A549 (cell line): ENCODE results near the gene LCN12. TPM values are rescaled to one million over a fixed set of nuclear protein-coding genes. Genes with fewer than 3 reads are reported as not detected.
A peak's percentile ranks its signal among the peaks of the same experiment; 100 is the strongest.

Experiments
- ATAC-seq, 2 experiments: fragments of 200-7000 bp in 1 of 2; fragments of >200 bp in 1 of 2; cut with Nextera tagmentation in 1 of 2; cut with Tn5 transposase in 1 of 2; 3 replicates each; pipeline versions ENCODE4 v1.8.0 to v1.9.1; 2018 to 2020; ENCODE audit warnings: mild to moderate bottlenecking in 1 of 2, moderate library complexity in 1 of 2
- CTCF ChIA-PET: fragments of 300-600 bp; sonication (Branson Sonifier 250); formaldehyde crosslinking; extraction: SDS; loops from one replicate; lab custom pipeline; 2021; ENCODE audit warnings: antibody characterized with exemption, inconsistent platforms; lab: Yijun Ruan, JAX
- POLR2A ChIA-PET: fragments of 350-600 bp; formaldehyde crosslinking; extraction: SDS; loops from one replicate; lab custom pipeline; 2021; ENCODE audit warnings: antibody characterized with exemption, inconsistent platforms; lab: Yijun Ruan, JAX
- DNase-seq, 2 experiments: peaks; one replicate each; pipeline versions ENCODE4 v3.0.0 to v3.0.0-alpha.2; 2011 to 2016; ENCODE audit warnings: low read depth in 1 of 2, low spot score in 1 of 2
- FAIRE-seq: peaks from 2 replicates; lab custom pipeline; 2011; peaks lifted over from hg19 to GRCh38; lab: Jason Lieb, UNC
- H3K27ac ChIP-seq, 2 experiments: fragments of >200 bp; sonication (Bioruptor Twin); formaldehyde crosslinking; 3 replicates each; pipeline ENCODE4 v1.5.1; 2016 to 2017
- H3K4me1 ChIP-seq: fragments of >200 bp; sonication (Bioruptor Twin); formaldehyde crosslinking; 3 replicates; pipeline ENCODE4 v1.6.1; 2016
- H3K4me2 ChIP-seq: fragments of >200 bp; sonication (Bioruptor Twin); formaldehyde crosslinking; 3 replicates; pipeline ENCODE4 v1.6.1; 2016
- H3K4me3 ChIP-seq: fragments of >200 bp; sonication (Bioruptor Twin); formaldehyde crosslinking; 3 replicates; pipeline ENCODE4 v1.5.1; 2016
- H3K9me3 ChIP-seq: fragments of >200 bp; sonication (Bioruptor Twin); formaldehyde crosslinking; 3 replicates; pipeline ENCODE4 v1.6.1; 2016
- ATOH8 ChIP-seq: fragments of 250-450 bp; sonication (Bioruptor Pico); IDR thresholded peaks from 2 replicates; pipeline ENCODE4 v1.5.0; 2020; ENCODE audit warnings: low read depth, mild to moderate bottlenecking, moderate library complexity
- BCL3 ChIP-seq: fragments of >200 bp; sonication (Bioruptor Twin); formaldehyde crosslinking; IDR thresholded peaks from 3 replicates; pipeline ENCODE4 v1.6.1; 2016
- CBX8 ChIP-seq: fragments of 200-600 bp; sonication (generic); IDR thresholded peaks from 2 replicates; pipeline ENCODE4 v1.6.1; 2016
- CHD2 ChIP-seq: fragments of 150-350 bp; IDR thresholded peaks from 2 replicates; pipeline ENCODE4 v1.6.1; 2014; ENCODE audit warnings: low read length; ENCODE audit not compliant: partially characterized antibody
- CHD4 ChIP-seq: fragments of 200-600 bp; sonication (generic); IDR thresholded peaks from 2 replicates; pipeline ENCODE4 v1.6.1; 2016; ENCODE audit warnings: antibody characterized with exemption, mild to moderate bottlenecking, borderline replicate concordance
- CTCF ChIP-seq: fragments of >200 bp; sonication (Bioruptor Twin); formaldehyde crosslinking; IDR thresholded peaks from 3 replicates; pipeline ENCODE4 v1.5.1; 2016
- E2F6 ChIP-seq: IDR thresholded peaks from 2 replicates; pipeline ENCODE4 v1.6.1; 2012; ENCODE audit warnings: low read depth, borderline replicate concordance
- EHF ChIP-seq: fragments of 250-450 bp; sonication (Bioruptor Pico); IDR thresholded peaks from 2 replicates; pipeline ENCODE4 v1.5.0; 2020; ENCODE audit warnings: mild to moderate bottlenecking
- EHMT2 ChIP-seq: fragments of 200-600 bp; sonication (generic); IDR thresholded peaks from 2 replicates; pipeline ENCODE4 v1.6.1; 2016; ENCODE audit warnings: antibody characterized with exemption, low read depth, mild to moderate bottlenecking, moderate library complexity
- FOSL2 ChIP-seq, 2 experiments: fragments of 450-650 bp in 1 of 2; fragments of >200 bp in 1 of 2; sonication (Bioruptor Twin) in 1 of 2; formaldehyde crosslinking; IDR thresholded peaks; 2 replicates each; pipeline versions ENCODE4 v1.5.0 to v1.6.1; 2016 to 2020; ENCODE audit warnings: mild to moderate bottlenecking in 1 of 2, moderate library complexity in 1 of 2
- HES2 ChIP-seq: fragments of >200 bp; sonication (Bioruptor Twin); formaldehyde crosslinking; IDR thresholded peaks from 2 replicates; pipeline ENCODE4 v1.6.1; 2016
- MAFK ChIP-seq: fragments of 450-650 bp; IDR thresholded peaks from 2 replicates; pipeline ENCODE4 v1.6.1; 2014; ENCODE audit not compliant: partially characterized antibody
- MAX ChIP-seq: IDR thresholded peaks from 2 replicates; pipeline ENCODE4 v1.6.1; 2012
- PBX3 ChIP-seq: IDR thresholded peaks from 2 replicates; pipeline ENCODE4 v1.6.1; 2012
- POLR2A ChIP-seq: IDR thresholded peaks from 2 replicates; pipeline ENCODE4 v1.6.1; 2012; ENCODE audit warnings: mild to moderate bottlenecking, low read length
- RNF2 ChIP-seq: fragments of 200-600 bp; sonication (generic); IDR thresholded peaks from 2 replicates; pipeline ENCODE4 v1.6.1; 2016; ENCODE audit warnings: low read depth, mild to moderate bottlenecking, antibody characterized with exemption, moderate library complexity, borderline replicate concordance
- TFCP2L1 ChIP-seq: fragments of 250-450 bp; sonication (Bioruptor Pico); IDR thresholded peaks from 2 replicates; pipeline ENCODE4 v1.5.0; 2021; ENCODE audit warnings: mild to moderate bottlenecking
- USF2 ChIP-seq: fragments of 450-650 bp; IDR thresholded peaks from 2 replicates; pipeline ENCODE4 v1.6.1; 2014; ENCODE audit warnings: antibody characterized with exemption
- ZSCAN20 ChIP-seq: fragments of 250-450 bp; sonication (Bioruptor Pico); IDR thresholded peaks from 2 replicates; pipeline ENCODE4 v1.8.0; 2022; ENCODE audit warnings: mild to moderate bottlenecking, moderate library complexity
- WGBS: methylation state at CpG from one replicate; pipeline ENCODE4 v1.1.6; 2017; ENCODE audit errors: missing lambda C conversion rate; 5-methylcytosine and 5-hydroxymethylcytosine counted together
- polyA plus RNA-seq, 4 experiments: library from polyadenylated mRNA; depleted of rRNA in 3 of 4; stranded (reverse); fragments of >200 nt; fragmentation: RNase III in 1 of 4; extraction: RNeasy Plus Mini Kit Qiagen cat#74134 plus additional on column Dnase treatment in 1 of 4; gene quantifications; 2 replicates in 3 of 4; 3 replicates in 1 of 4; pipeline ENCODE4 v1.2.3, GENCODE V29; 2011 to 2017

LCN12 gene
- polyA plus RNA-seq, 2 of the 4 experiments (the other 2 are of a cell fraction): 0.74 to 3.0 TPM

GRCh38 chr9:136906266-136906665, 45.8 kb upstream of the LCN12 start:
- ATAC-seq (no peak), FAIRE-seq (no peak), DNase-seq (no peak)
- Histone ChIP-seq H3K27ac (peak overlapping the region; percentile 27 to 96; a peak in 4 of 6 replicates), H3K4me2 (no peak overlapping the region), H3K4me1 (peaks cover 48% of the 10 kb centered on the region), H3K9me3 (no peaks in the 10 kb centered on the region), H3K4me3 (no peak overlapping the region)
- TF ChIP-seq EHF (CRISPR knock-in tag) (no peak), MAX (0 out of 2 replicates have a peak, but pooled peaks have one; percentile 13)
- POLR2A ChIA-PET: no interaction called here
- 83% methylated on average over 4 of the region's 4 CpGs for WGBS
- CTCF ChIA-PET: interaction anchor here (1.4 to 10.7 kb wide), 4 partner anchors 7 to 129 kb away, joined by 3 to 139 read pairs (median 4); partner anchors contain the start of gene TRAF2

- CTCF ChIA-PET: interaction anchor here (0.7 to 2.1 kb wide), 11 partner anchors 8 to 188 kb away, joined by 3 to 7 read pairs (median 4); no protein-coding TSS in a partner anchor
Measured at GRCh38 chr9:136907011-136907914, 44.8 kb upstream of the LCN12 start.

GRCh38 chr9:136910197-136910900, 41.7 kb upstream of the LCN12 start:
- POLR2A ChIA-PET: no interaction called here
- Histone ChIP-seq H3K4me2 (no peak overlapping the region), H3K27ac (peak overlapping the region in 1 of 2 experiments; percentile 18; a peak in 2 of 6 replicates), H3K4me1 (peaks cover 7% of the 10 kb centered on the region), H3K9me3 (no peaks in the 10 kb centered on the region), H3K4me3 (no peak overlapping the region)
- DNase-seq (no peak), FAIRE-seq (no peak), ATAC-seq (no peak; a peak in 2 of 6 replicates)
- WGBS: 93% methylated on average over 12 of the region's 12 CpGs
- CTCF ChIA-PET: interaction anchor here (1.0 to 2.2 kb wide), 6 partner anchors 9 to 118 kb away, joined by 3 to 6 read pairs (median 4); partner anchors contain the start of gene AJM1
- TF ChIP-seq EHMT2 (no peak), RNF2 (no peak), FOSL2 (IDR thresholded peaks at IDR 0.05) (no peak), FOSL2 (CRISPR knock-in tag; IDR thresholded peaks at IDR 0.05) (no peak)

More at GRCh38 chr9:136907011-136907914, 44.8 kb upstream of the LCN12 start:
- 95% methylated on average over 26 of the region's 29 CpGs for WGBS
- no peak for ATAC-seq
- POLR2A ChIA-PET: no interaction called here
- no peaks in the 10 kb centered on the region for H3K9me3 ChIP-seq
- TF ChIP-seq USF2 (no peak), RNF2 (no peak), POLR2A (no peak), CTCF (no peak), CHD4 (no peak), ZSCAN20 (CRISPR knock-in tag) (no peak)
- no peak for FAIRE-seq
- no peak overlapping the region for H3K4me3 ChIP-seq
- peak overlapping the region; percentile 27 to 96; a peak in 5 of 6 replicates for H3K27ac ChIP-seq
- no peak overlapping the region for H3K4me2 ChIP-seq
- no peak for DNase-seq
- H3K4me1 ChIP-seq: peaks cover 38% of the 10 kb centered on the region

- POLR2A ChIA-PET: no interaction called here
- ATAC-seq: peak; percentile 74 to 76
- no peak for TF ChIP-seq ZSCAN20 (CRISPR knock-in tag)
- no peak for TF ChIP-seq E2F6
- no peak for TF ChIP-seq CBX8
- TF ChIP-seq CHD2: no peak
- TF ChIP-seq MAFK: no peak
- TF ChIP-seq TFCP2L1 (CRISPR knock-in tag): no peak
- no peak for TF ChIP-seq HES2
- no peak for TF ChIP-seq PBX3
- no peak for TF ChIP-seq BCL3
- no peak for TF ChIP-seq ATOH8 (CRISPR knock-in tag)
Measured at GRCh38 chr9:136910901-136911245, 41.2 kb upstream of the LCN12 start.

More at GRCh38 chr9:136910901-136911245, 41.2 kb upstream of the LCN12 start:
- H3K27ac ChIP-seq: peak overlapping the region in 1 of 2 experiments; percentile 18; a peak in 2 of 6 replicates
- CTCF ChIA-PET: interaction anchor here (0.7 to 2.2 kb wide), 5 partner anchors 12 to 35 kb away, joined by 3 to 6 read pairs (median 4); no protein-coding TSS in a partner anchor
- DNase-seq (peak in 1 of 2 experiments; percentile 52), FAIRE-seq (no peak)
- H3K4me1 ChIP-seq: peaks cover 6% of the 10 kb centered on the region; the same call in 2 of the 3 replicates
- H3K4me2 ChIP-seq: no peak overlapping the region
- 88% methylated on average over 12 of the region's 12 CpGs for WGBS
- H3K4me3 ChIP-seq: no peak overlapping the region
- no peaks in the 10 kb centered on the region for H3K9me3 ChIP-seq
